Measurements from ENCODE around the gene KYNU.
"Not testable (repeated sequence)": the region's sequence is repeated elsewhere in the genome, so short reads cannot be mapped to it uniquely, and the experiment has no call there.

KYNU gene

DNA sequence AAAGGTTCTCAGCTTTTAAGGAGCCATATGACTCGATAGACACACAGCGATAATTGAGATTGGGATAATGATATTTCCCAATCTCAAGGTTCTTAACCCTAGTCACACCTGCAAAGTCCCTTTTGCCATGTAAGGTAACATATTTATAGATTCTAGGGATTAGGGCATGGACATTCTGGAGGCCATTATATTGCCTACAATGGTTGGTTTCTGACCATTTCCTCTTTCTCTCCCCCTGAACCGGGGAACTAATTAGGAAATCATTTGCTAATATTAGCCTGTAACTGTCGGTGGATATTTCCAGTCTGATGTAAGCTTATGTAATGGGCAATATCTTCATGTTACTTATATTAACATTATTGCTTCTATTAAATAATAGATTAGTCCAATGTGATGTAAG is 210.9 kb downstream of the KYNU start:
- DNase-seq (ENCODE audit: low read depth, low spot score), result no peak

DNA sequence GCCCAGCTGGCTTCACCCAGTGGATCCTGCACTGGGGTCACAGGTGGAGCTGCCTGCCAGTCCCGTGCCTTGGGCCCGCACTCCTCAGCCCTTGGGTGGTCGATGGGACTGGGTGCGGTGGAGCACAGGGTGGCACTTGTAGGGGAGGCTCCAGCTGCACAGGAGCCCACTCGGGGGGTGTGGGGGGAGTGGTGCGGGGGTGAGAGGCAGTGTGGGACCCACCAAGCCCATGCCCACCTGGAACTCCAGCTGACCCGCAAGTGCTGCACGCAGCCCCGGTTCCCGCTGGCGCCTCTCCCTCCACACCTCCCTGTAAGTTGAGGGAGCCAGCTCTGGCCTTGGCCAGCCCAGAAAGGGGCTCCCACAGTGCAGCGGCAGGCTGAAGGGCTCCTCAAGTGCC is 212.1 kb downstream of the KYNU start:
- DNase-seq (ENCODE audit: low read depth, low spot score), result not testable (repeated sequence)

All from activated naive CD8-positive, alpha-beta T cell treated with anti-CD3 and anti-CD28 coated beads, Interleukin-2, amount 50 U/mL, for 16 hours (primary cell).